ENCODE measurements around the gene ANO4.

GRCh38 chr12:100982511-100983183 is 188.1 kb downstream of the ANO4 start:
- no peak for TF ChIP-seq CTCF (IDR thresholded peaks at IDR 0.05; ENCODE audit: control extremely low read depth in 1 of 3, insufficient read depth in 1 of 3, low read depth in 1 of 3, low read length in 3 of 3)
- TF ChIP-seq POLR2A (IDR thresholded peaks at IDR 0.05; ENCODE audit: control extremely low read depth in 1 of 2, low read depth in 2 of 2, low read length in 2 of 2), result no peak
- TF ChIP-seq EZH2 (IDR thresholded peaks at IDR 0.05; ENCODE audit: low read depth, low read length, severe bottlenecking), result no peak
- TF ChIP-seq JUND (IDR thresholded peaks at IDR 0.05; ENCODE audit: low read length), result no peak
- TF ChIP-seq POLR2AphosphoS5 (IDR thresholded peaks at IDR 0.05; ENCODE audit: low read depth, low read length), result no peak
- no peak for TF ChIP-seq MAX (IDR thresholded peaks at IDR 0.05)
- no peak for TF ChIP-seq TAF7 (optimal IDR thresholded peaks at IDR 0.05; ENCODE audit: borderline replicate concordance, low read depth, low read length)
- no peak for TF ChIP-seq NRF1 (IDR thresholded peaks at IDR 0.05; ENCODE audit: low read depth, low read length)
- no peak for TF ChIP-seq GTF2F1 (IDR thresholded peaks at IDR 0.05; ENCODE audit: borderline replicate concordance, low read depth, low read length)
